Measurements from ENCODE around the gene RGS8.

The RGS8 gene

GRCh38 chr1:182688436-182689205 lies 4.2 kb upstream of the RGS8 start:
- DNase-seq (ENCODE audit: low read depth) = no peak
- no peak for TF ChIP-seq CTCF (IDR thresholded peaks at IDR 0.05; ENCODE audit: insufficient read depth, low read depth, low read length, missing control alignments)
- no peak overlapping the region for H3K4me3 ChIP-seq (ENCODE audit: low read depth, low read length)

DNA sequence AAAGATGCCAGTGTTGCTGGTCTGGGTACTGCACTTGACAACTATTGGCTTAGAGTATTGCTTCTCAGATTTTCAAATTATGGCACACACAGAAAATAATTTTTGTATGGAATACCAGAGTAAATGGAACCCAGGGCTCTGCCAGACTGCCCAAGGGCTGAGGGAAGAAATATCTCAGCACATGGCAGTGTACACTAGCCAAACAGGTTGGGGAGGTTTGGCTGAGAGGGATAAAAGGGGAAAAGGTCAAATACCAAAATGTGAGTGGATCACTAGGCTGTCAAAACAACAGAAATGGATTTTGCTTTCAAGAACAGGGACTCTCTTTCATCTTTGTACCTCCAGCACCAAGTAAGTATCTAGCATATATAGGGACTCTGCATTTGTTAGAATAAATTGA lies 3.0 kb upstream of the RGS8 start:
- no peak for TF ChIP-seq CTCF (IDR thresholded peaks at IDR 0.05; ENCODE audit: insufficient read depth, low read depth, low read length, missing control alignments)
- H3K4me3 ChIP-seq (ENCODE audit: low read depth, low read length) = no peak overlapping the region
- DNase-seq (ENCODE audit: low read depth) = no peak

DNA sequence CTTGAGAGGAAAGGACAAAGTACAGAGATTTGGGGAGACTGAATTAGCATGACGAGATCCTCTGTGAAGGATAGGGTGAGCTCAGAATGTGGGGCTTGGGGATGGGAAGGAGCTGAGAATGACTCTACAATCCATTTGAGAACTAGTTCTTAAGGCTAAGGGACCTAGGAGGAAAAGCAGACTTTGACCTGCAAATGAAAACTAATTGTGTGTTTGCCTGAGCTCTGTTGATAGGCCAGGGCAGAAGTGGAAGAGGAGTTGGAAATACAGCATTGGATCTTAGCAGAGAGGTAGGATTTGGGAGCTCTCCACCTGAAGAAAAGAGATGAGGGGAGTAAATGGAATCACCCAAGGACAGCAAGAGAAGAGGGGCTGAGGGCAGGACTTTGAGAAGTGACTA lies 2.1 kb upstream of the RGS8 start:
- TF ChIP-seq CTCF (IDR thresholded peaks at IDR 0.05; ENCODE audit: insufficient read depth, low read depth, low read length, missing control alignments) = no peak
- no peak for DNase-seq (ENCODE audit: low read depth)
- no peak overlapping the region for H3K4me3 ChIP-seq (ENCODE audit: low read depth, low read length)

DNA sequence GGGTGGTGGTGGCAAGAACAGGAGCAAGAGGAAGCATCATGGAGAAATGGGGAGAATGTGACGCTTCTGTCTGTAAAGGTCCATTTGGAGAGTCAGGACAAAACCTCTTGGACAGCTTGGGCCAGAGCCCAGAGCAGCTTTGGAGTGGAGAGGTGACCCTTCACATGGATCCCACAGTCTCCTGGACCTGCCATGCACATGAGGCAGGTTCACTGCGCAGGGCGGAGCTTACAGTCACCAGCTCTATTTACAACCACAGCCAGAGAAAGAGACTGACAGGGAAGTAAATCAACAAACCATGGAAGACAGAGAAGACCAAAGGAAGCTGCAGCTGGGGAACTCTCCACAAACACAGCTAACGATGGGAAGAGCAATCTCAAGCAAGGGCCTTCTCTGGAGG lies 828 bp upstream of the RGS8 start:
- no peak for DNase-seq (ENCODE audit: low read depth)
- TF ChIP-seq CTCF (IDR thresholded peaks at IDR 0.05; ENCODE audit: insufficient read depth, low read depth, low read length, missing control alignments) = no peak

GRCh38 chr1:182682898-182683501 lies 1.4 kb downstream of the RGS8 start:
- H3K4me3 ChIP-seq (ENCODE audit: low read depth, low read length) = no peak overlapping the region
- no peak for TF ChIP-seq CTCF (IDR thresholded peaks at IDR 0.05; ENCODE audit: insufficient read depth, low read depth, low read length, missing control alignments)
- no peak for DNase-seq (ENCODE audit: low read depth)

More for the DNA sequence above, 828 bp upstream of the RGS8 start:
- no peak overlapping the region for H3K4me3 ChIP-seq (ENCODE audit: low read depth, low read length)

- TF ChIP-seq CTCF (IDR thresholded peaks at IDR 0.05; ENCODE audit: insufficient read depth, low read depth, low read length, missing control alignments) = no peak
- no peak for DNase-seq (ENCODE audit: low read depth)
- H3K4me3 ChIP-seq (ENCODE audit: low read depth, low read length) = no peak overlapping the region
Observed at GRCh38 chr1:182682406-182682805, 2.0 kb downstream of the RGS8 start.

DNA sequence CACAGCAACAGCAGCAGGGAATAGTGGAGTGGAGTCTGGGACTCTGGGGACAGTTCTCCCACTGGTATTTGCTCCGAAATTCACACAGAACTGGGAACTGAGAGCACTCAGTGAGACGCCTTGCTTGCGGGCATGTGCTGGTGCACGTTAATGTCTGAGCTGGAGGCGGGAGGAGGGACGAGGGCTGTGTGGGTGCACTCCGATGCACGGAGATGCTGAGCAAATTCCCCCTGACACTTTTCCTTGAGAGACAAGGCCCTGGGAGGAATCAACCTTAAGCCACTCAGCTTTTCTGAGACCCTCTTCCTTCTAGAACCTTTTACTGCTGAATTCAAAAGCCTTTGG lies 2.8 kb downstream of the RGS8 start:
- DNase-seq (ENCODE audit: low read depth) = no peak
- TF ChIP-seq CTCF (IDR thresholded peaks at IDR 0.05; ENCODE audit: insufficient read depth, low read depth, low read length, missing control alignments) = no peak
- H3K4me3 ChIP-seq (ENCODE audit: low read depth, low read length) = no peak overlapping the region

All from GM12865 (cell line).